Measurements from ENCODE around the gene NPLOC4. TPM values are rescaled to one million over a fixed set of nuclear protein-coding genes. Genes with fewer than 3 reads are reported as not detected.
A peak's percentile ranks its signal among the peaks of the same experiment; 100 is the strongest.

Gene NPLOC4
- polyA plus RNA-seq, 1 of the 3 experiments (the other 2 are of a cell fraction): 88.6 TPM

DNA sequence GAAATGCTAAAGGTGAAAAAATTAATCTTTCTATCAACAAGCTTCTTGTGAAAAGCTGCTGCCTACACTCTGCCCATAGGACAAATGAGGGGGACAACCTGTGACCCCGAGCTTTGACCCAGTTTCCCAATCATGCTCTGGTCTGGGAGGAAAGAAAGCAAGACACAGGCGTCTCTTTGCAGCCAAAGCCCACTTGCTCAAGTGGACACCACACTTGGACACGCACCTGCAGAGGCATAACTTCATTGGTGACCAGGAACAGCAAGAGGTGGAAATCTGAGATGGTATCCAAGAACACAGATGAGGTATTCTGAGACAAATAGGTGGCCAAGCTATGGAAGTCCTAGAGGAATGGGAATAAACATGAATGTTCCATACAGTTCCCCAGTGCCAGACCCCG lies 69.7 kb downstream of the NPLOC4 start (continued):
- TF ChIP-seq, protein P1, sequence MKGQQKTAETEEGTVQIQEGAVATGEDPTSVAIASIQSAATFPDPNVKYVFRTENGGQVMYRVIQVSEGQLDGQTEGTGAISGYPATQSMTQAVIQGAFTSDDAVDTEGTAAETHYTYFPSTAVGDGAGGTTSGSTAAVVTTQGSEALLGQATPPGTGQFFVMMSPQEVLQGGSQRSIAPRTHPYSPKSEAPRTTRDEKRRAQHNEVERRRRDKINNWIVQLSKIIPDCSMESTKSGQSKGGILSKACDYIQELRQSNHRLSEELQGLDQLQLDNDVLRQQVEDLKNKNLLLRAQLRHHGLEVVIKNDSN (IDR thresholded peaks at IDR 0.05; ENCODE audit: borderline replicate concordance, low read depth): no peak
- TF ChIP-seq FOSL2 (IDR thresholded peaks at IDR 0.05; ENCODE audit: borderline replicate concordance, low read depth) (no peak), RFX5 (IDR thresholded peaks at IDR 0.05; ENCODE audit: low read length) (no peak), NRF1 (IDR thresholded peaks at IDR 0.05; ENCODE audit: low read depth, low read length) (no peak), RAD21 (IDR thresholded peaks at IDR 0.05; ENCODE audit: low read length) (no peak), FOXJ3 (CRISPR knock-in tag; IDR thresholded peaks at IDR 0.05) (no peak)

DNA sequence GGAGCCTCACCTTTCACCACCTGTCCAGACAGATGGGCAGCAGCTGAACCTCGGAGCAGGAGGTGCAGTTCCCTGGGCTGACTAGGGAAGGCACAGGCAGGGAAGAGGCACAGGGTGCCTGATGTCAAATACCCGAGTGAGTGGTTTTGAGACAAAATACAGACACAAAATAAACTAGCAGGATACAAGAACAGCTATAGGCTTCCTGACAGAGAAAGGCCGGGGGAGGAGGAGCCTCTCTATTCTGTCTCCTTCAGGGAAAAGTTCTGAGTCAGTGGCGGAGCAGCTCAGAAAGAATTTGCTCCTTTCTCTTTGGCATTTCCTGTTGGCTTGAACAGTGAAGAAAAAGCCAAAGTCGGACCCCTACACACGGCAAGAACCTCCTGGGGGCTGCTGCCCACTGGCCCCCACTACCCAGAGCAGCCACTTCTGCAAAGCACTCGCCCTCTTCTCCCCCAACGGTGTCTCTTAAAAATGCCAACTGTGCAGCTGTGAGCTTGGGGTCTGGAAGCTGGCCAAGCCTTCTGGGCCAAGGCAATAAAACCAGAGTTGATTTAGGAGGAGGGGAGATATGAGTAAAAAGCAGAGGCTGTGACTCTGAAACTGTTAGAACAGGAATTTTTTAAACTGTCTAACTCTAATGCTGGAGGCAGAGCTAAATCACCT lies 70.3 kb downstream of the NPLOC4 start:
- POLR2A ChIA-PET: interaction anchor here (1.6 to 1.9 kb wide), 2 partner anchors 9 to 14 kb away, joined by 4 to 9 read pairs; partner anchors contain the start of gene FAAP100
- H3K79me2 ChIP-seq (ENCODE audit: insufficient read depth): peaks cover 50% of the 10 kb centered on the region
- peak overlapping the region in 1 of 2 experiments; percentile 41; a peak in 3 of 4 replicates for H3K4me3 ChIP-seq (ENCODE audit: low read depth in 2 of 2, low read length in 1 of 2)
- peak; percentile 70 for DNase-seq
- peaks cover 44% of the 10 kb centered on the region for H3F3A ChIP-seq (replicated peaks; ENCODE audit: insufficient read depth)
- H3K36me3 ChIP-seq (replicated peaks in 1 of 2; ENCODE audit: control insufficient read depth in 1 of 2, insufficient read depth in 2 of 2, low read length in 1 of 2): peaks cover 61 to 74% of the 10 kb centered on the region in 2 experiments
- no peak overlapping the region for H2AFZ ChIP-seq (ENCODE audit: low read depth)
- H3K9me2 ChIP-seq: no peaks in the 10 kb centered on the region
- peak overlapping the region; percentile 81 for H3K4me2 ChIP-seq
- H4K20me1 ChIP-seq (ENCODE audit: insufficient read depth): no peaks in the 10 kb centered on the region; the same call in 1 of the 2 replicates
- H3K27me3 ChIP-seq (ENCODE audit: insufficient read depth): no peaks in the 10 kb centered on the region
- CTCF ChIA-PET: interaction anchor here (1.2 to 3.3 kb wide), 7 partner anchors 9 to 424 kb away, joined by 3 to 27 read pairs (median 6); no protein-coding TSS in a partner anchor
- H3K4me1 ChIP-seq (ENCODE audit: control insufficient read depth in 1 of 2, insufficient read depth in 2 of 2, low read depth in 1 of 2, low read length in 1 of 2): peaks cover 22 to 33% of the 10 kb centered on the region in 2 experiments
- peak overlapping the region; percentile 84 to 93 for H3K27ac ChIP-seq (ENCODE audit: low read depth in 2 of 2, low read length in 1 of 2)
- no peaks in the 10 kb centered on the region for H3K9me3 ChIP-seq
- WGBS (ENCODE audit: low lambda C conversion rate): 4% methylated on average over 8 of the region's 8 CpGs
- H3K9ac ChIP-seq: peak overlapping the region; percentile 21; the same call in 1 of the 2 replicates
- peak; percentile 100 for TF ChIP-seq NFIC (IDR thresholded peaks at IDR 0.05; ENCODE audit: borderline replicate concordance)
- TF ChIP-seq MEF2A (IDR thresholded peaks at IDR 0.05; ENCODE audit: borderline replicate concordance, low read depth): no peak
- peak; percentile 35; the same call in 1 of the 2 replicates for TF ChIP-seq RXRA (IDR thresholded peaks at IDR 0.05; ENCODE audit: borderline replicate concordance, low read depth)
- no peak for TF ChIP-seq TAF1 (IDR thresholded peaks at IDR 0.05; ENCODE audit: borderline replicate concordance, low read depth, low read length)
- peak; percentile 93 for TF ChIP-seq TCF12 (IDR thresholded peaks at IDR 0.05)
- no peak for TF ChIP-seq NRF1 (IDR thresholded peaks at IDR 0.05; ENCODE audit: low read depth, low read length)
- no peak; the same call in none of the 2 replicates for TF ChIP-seq SIN3A (IDR thresholded peaks at IDR 0.05; ENCODE audit: borderline replicate concordance, low read depth, low read length)
- no peak for TF ChIP-seq CTCF (IDR thresholded peaks at IDR 0.05)
- peak; percentile 46 for TF ChIP-seq CHD2 (IDR thresholded peaks at IDR 0.05; ENCODE audit: low read length, partially characterized antibody)
- peak; percentile 60; the same call in 1 of the 2 replicates for TF ChIP-seq POLR2AphosphoS5 (IDR thresholded peaks at IDR 0.05; ENCODE audit: low read depth, low read length)
- TF ChIP-seq RCOR1 (IDR thresholded peaks at IDR 0.05; ENCODE audit: low read length): peak; percentile 7; the same call in 1 of the 2 replicates
- TF ChIP-seq, protein P1 (IDR thresholded peaks at IDR 0.05; ENCODE audit: borderline replicate concordance, low read depth): no peak
- TF ChIP-seq ELF1 (IDR thresholded peaks at IDR 0.05): no peak
- TF ChIP-seq, protein P2, sequence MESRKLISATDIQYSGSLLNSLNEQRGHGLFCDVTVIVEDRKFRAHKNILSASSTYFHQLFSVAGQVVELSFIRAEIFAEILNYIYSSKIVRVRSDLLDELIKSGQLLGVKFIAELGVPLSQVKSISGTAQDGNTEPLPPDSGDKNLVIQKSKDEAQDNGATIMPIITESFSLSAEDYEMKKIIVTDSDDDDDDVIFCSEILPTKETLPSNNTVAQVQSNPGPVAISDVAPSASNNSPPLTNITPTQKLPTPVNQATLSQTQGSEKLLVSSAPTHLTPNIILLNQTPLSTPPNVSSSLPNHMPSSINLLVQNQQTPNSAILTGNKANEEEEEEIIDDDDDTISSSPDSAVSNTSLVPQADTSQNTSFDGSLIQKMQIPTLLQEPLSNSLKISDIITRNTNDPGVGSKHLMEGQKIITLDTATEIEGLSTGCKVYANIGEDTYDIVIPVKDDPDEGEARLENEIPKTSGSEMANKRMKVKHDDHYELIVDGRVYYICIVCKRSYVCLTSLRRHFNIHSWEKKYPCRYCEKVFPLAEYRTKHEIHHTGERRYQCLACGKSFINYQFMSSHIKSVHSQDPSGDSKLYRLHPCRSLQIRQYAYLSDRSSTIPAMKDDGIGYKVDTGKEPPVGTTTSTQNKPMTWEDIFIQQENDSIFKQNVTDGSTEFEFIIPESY (IDR thresholded peaks at IDR 0.05; ENCODE audit: borderline replicate concordance, low read depth): peak; percentile 83
- peak; percentile 41 to 96; a peak in 3 of 4 replicates for TF ChIP-seq EP300 (IDR thresholded peaks at IDR 0.05; ENCODE audit: borderline replicate concordance in 1 of 2, low read depth in 1 of 2, low read length in 1 of 2)
- peak; percentile 99 for TF ChIP-seq TEAD4 (IDR thresholded peaks at IDR 0.05; ENCODE audit: borderline replicate concordance, insufficient read depth)
- TF ChIP-seq JUND (IDR thresholded peaks at IDR 0.05): peak; percentile 95
- TF ChIP-seq RAD21 (IDR thresholded peaks at IDR 0.05; ENCODE audit: low read length): peak; percentile 24; the same call in 1 of the 2 replicates
- TF ChIP-seq MXI1 (IDR thresholded peaks at IDR 0.05; ENCODE audit: low read depth, low read length): no peak
- TF ChIP-seq GABPA (IDR thresholded peaks at IDR 0.05; ENCODE audit: low read depth): peak; percentile 51; the same call in 1 of the 2 replicates
- no peak for TF ChIP-seq USF2 (IDR thresholded peaks at IDR 0.05; ENCODE audit: borderline replicate concordance, low read depth, low read length)
- TF ChIP-seq RFX5 (IDR thresholded peaks at IDR 0.05; ENCODE audit: low read length): no peak

Measured in SK-N-SH (cell line).